HEK293T (cell line): Measurements from ENCODE around the gene LYPD5.
"Not testable (repeated sequence)": the region's sequence is repeated elsewhere in the genome, so short reads cannot be mapped to it uniquely, and the experiment has no call there.

Source experiments
- CTCF ChIA-PET: fragments of 350-600 bp; formaldehyde crosslinking; extraction: SDS; loops from one replicate; lab custom pipeline; 2021; ENCODE audit warnings: antibody characterized with exemption, inconsistent platforms; lab: Yijun Ruan, JAX
- POLR2A ChIA-PET: fragments of 350-600 bp; formaldehyde crosslinking; extraction: SDS; loops from one replicate; lab custom pipeline; 2020; ENCODE audit warnings: antibody characterized with exemption, inconsistent platforms; lab: Yijun Ruan, JAX
- DNase-seq: peaks from one replicate; pipeline ENCODE4 v3.0.0; 2012; ENCODE audit warnings: mixed read lengths; ENCODE audit errors: extremely low spot score
- ARNT ChIP-seq: fragments of 450-650 bp; IDR thresholded peaks from 2 replicates; pipeline ENCODE4 v1.6.1; 2017; ENCODE audit warnings: mild to moderate bottlenecking
- BHLHE40 ChIP-seq: fragments of 450-650 bp; IDR thresholded peaks from 2 replicates; pipeline ENCODE4 v1.6.1; 2016; ENCODE audit warnings: mild to moderate bottlenecking, moderate library complexity, borderline replicate concordance
- CTBP1 ChIP-seq: fragments of 450-650 bp; IDR thresholded peaks from 2 replicates; pipeline ENCODE4 v1.6.1; 2016; ENCODE audit warnings: borderline replicate concordance
- ELF4 ChIP-seq: fragments of 450-650 bp; IDR thresholded peaks from 2 replicates; pipeline ENCODE4 v1.6.1; 2017; ENCODE audit warnings: antibody characterized with exemption
- FOXA1 ChIP-seq: fragments of 450-650 bp; IDR thresholded peaks from 2 replicates; pipeline ENCODE4 v1.6.1; 2016; ENCODE audit warnings: mild to moderate bottlenecking
- FOXK2 ChIP-seq: fragments of 450-650 bp; IDR thresholded peaks from 2 replicates; pipeline ENCODE4 v1.6.1; 2016; ENCODE audit warnings: mild to moderate bottlenecking
- FOXM1 ChIP-seq: fragments of 450-650 bp; IDR thresholded peaks from 2 replicates; pipeline ENCODE4 v1.6.1; 2017; ENCODE audit warnings: mild to moderate bottlenecking, borderline replicate concordance
- HDGF ChIP-seq: fragments of 450-650 bp; IDR thresholded peaks from 2 replicates; pipeline ENCODE4 v1.6.1; 2017; ENCODE audit warnings: antibody characterized with exemption, borderline replicate concordance
- L3MBTL2 ChIP-seq: fragments of 450-650 bp; conservative IDR thresholded peaks from 2 replicates; pipeline ENCODE4 v1.6.1; 2016; ENCODE audit warnings: mild to moderate bottlenecking
- LEF1 ChIP-seq: fragments of 450-650 bp; IDR thresholded peaks from 2 replicates; pipeline ENCODE4 v1.6.1; 2017; ENCODE audit warnings: mild to moderate bottlenecking, borderline replicate concordance
- NFRKB ChIP-seq: fragments of 450-650 bp; IDR thresholded peaks from 2 replicates; pipeline ENCODE4 v1.6.1; 2016; ENCODE audit warnings: mild to moderate bottlenecking, moderate library complexity
- PKNOX1 ChIP-seq: fragments of 450-650 bp; IDR thresholded peaks from 2 replicates; pipeline ENCODE4 v1.6.1; 2016
- SP1 ChIP-seq: fragments of 450-650 bp; IDR thresholded peaks from 2 replicates; pipeline ENCODE4 v1.6.1; 2017
- SUZ12 ChIP-seq: fragments of 450-650 bp; IDR thresholded peaks from 2 replicates; pipeline ENCODE4 v1.6.1; 2016; ENCODE audit warnings: mild to moderate bottlenecking
- TARDBP ChIP-seq: fragments of 450-650 bp; IDR thresholded peaks from 2 replicates; pipeline ENCODE4 v1.6.1; 2016
- ZNF384 ChIP-seq: fragments of 450-650 bp; IDR thresholded peaks from 2 replicates; pipeline ENCODE4 v1.6.1; 2016

Gene LYPD5

GRCh38 chr19:43779820-43780219 is 22.4 kb downstream of the LYPD5 start:
- ChIA-PET POLR2A (interaction anchor here (0.9 kb wide), 1 partner anchor 47 kb away, joined by 3 read pairs; the partner anchor contains the start of gene ZNF283), CTCF (interaction anchor here (0.6 to 1.1 kb wide), 3 partner anchors 35 to 180 kb away, joined by 3 to 6 read pairs (median 4); no protein-coding TSS in a partner anchor)
- TF ChIP-seq LEF1 (no peak), L3MBTL2 (no peak), HDGF (no peak), SUZ12 (no peak)
- no peak for DNase-seq

DNA sequence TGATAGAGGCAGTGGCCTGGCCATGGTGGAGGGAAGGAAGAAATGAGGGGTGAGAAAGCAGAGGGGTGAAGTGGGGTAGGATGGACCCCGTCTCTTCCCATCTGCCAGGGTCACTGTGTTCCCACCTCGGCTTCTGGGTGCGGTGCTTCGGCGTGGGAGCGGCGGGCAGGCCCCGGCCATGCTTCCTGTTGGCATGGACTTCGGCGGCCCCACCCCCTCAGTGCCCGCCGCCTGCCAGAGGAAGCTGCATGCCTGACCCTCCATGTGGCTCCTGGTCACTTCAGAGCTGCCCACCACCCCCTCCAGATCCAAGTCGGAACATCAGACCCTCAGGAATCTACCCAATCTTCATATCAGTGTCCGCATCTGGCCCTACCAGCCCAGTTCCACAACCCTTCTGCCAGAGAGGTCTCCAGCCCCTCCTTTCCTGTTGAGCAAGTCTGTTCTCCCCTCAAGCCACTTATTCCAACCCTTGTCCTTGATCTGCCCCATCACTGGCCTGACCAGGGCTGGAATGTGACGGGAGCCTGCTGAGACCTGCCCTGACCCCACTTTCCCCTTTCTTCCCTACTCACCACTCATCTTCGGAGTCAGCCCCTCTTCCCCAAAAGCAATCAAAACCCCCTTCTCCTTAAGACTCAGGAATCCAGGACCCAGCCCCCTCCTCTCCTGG is 23.0 kb downstream of the LYPD5 start:
- TF ChIP-seq LEF1: no peak
- TF ChIP-seq ZNF384: no peak
- TF ChIP-seq PKNOX1: no peak
- no peak for TF ChIP-seq HDGF
- no peak for TF ChIP-seq FOXK2
- no peak for TF ChIP-seq FOXM1
- no peak for TF ChIP-seq BHLHE40
- no peak for TF ChIP-seq ELF4
- TF ChIP-seq ARNT: no peak
- TF ChIP-seq L3MBTL2: no peak
- no peak for TF ChIP-seq NFRKB
- TF ChIP-seq FOXA1: no peak
- no peak for TF ChIP-seq CTBP1
- no peak for TF ChIP-seq TARDBP
- ChIA-PET POLR2A (no interaction called here), CTCF (interaction anchor here (0.6 to 1.1 kb wide), 4 partner anchors 13 to 180 kb away, joined by 3 to 6 read pairs (median 4); no protein-coding TSS in a partner anchor)
- no peak for DNase-seq

DNA sequence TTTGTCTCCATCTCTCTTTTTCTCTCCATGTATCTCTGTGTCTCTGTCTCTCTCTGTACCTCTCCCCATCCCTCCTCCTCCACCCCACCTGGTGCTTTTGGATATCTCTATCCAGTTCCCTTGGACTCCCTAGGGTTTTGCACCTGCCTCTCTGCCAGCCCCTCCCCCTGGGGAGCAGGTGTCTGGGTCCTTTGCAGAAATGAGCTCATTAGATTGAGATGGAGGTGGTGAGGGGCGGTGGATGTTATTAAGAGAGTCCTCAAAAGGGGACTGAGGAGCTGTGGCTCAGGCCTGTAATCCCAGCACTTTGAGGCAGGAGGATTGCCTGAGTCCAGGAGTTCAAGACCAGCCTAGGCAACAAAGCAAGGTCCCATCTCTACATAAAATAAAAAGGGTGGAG is 23.6 kb downstream of the LYPD5 start:
- ChIA-PET CTCF (interaction anchor here (0.6 to 1.7 kb wide), 3 partner anchors 12 to 993 kb away, joined by 3 to 5 read pairs (median 4); no protein-coding TSS in a partner anchor), POLR2A (interaction anchor here (1.3 kb wide), 1 partner anchor 24 kb away, joined by 3 read pairs; the partner anchor contains the start of gene SMG9)
- no peak for TF ChIP-seq L3MBTL2
- no peak for TF ChIP-seq ELF4
- TF ChIP-seq NFRKB: no peak
- TF ChIP-seq TARDBP: no peak
- TF ChIP-seq ZNF384: no peak
- no peak for TF ChIP-seq CTBP1
- TF ChIP-seq HDGF: no peak
- TF ChIP-seq SUZ12: no peak
- no peak for TF ChIP-seq ARNT
- no peak for TF ChIP-seq FOXM1
- TF ChIP-seq PKNOX1: no peak
- no peak for TF ChIP-seq LEF1
- TF ChIP-seq FOXA1: no peak
- no peak for TF ChIP-seq SP1
- TF ChIP-seq BHLHE40: no peak
- DNase-seq: no peak

- POLR2A ChIA-PET: interaction anchor here (0.6 to 1.3 kb wide), 2 partner anchors 22 to 25 kb away, joined by 3 read pairs; partner anchors contain the start of gene SMG9
- CTCF ChIA-PET: interaction anchor here (1.7 to 3.5 kb wide), 2 partner anchors 12 to 14 kb away, joined by 4 to 18 read pairs; no protein-coding TSS in a partner anchor
- no peak for DNase-seq
- TF ChIP-seq SUZ12: no peak
- no peak for TF ChIP-seq CTBP1
- TF ChIP-seq FOXA1: no peak
These were observed 25.0 kb downstream of the LYPD5 start for GRCh38 chr19:43777163-43777695.

- POLR2A ChIA-PET: no interaction called here
- no peak for DNase-seq
- no peak for TF ChIP-seq ZNF384
- no peak for TF ChIP-seq FOXM1
- no peak for TF ChIP-seq L3MBTL2
- no peak for TF ChIP-seq SP1
- TF ChIP-seq HDGF: no peak
- no peak for TF ChIP-seq SUZ12
- CTCF ChIA-PET: interaction anchor here (0.6 to 3.5 kb wide), 2 partner anchors 11 to 25 kb away, joined by 4 to 18 read pairs; no protein-coding TSS in a partner anchor
These were observed 26.0 kb downstream of the LYPD5 start for GRCh38 chr19:43776286-43776685.

- CTCF ChIA-PET: interaction anchor here (0.5 to 3.5 kb wide), 3 partner anchors 10 to 70 kb away, joined by 3 to 18 read pairs (median 3); no protein-coding TSS in a partner anchor
- POLR2A ChIA-PET: no interaction called here
- no peak for DNase-seq
- TF ChIP-seq ZNF384 (no peak), HDGF (no peak), LEF1 (no peak), SUZ12 (no peak), NFRKB (no peak), TARDBP (no peak), FOXK2 (no peak)
These were observed 26.9 kb downstream of the LYPD5 start for GRCh38 chr19:43775299-43775890.

DNA sequence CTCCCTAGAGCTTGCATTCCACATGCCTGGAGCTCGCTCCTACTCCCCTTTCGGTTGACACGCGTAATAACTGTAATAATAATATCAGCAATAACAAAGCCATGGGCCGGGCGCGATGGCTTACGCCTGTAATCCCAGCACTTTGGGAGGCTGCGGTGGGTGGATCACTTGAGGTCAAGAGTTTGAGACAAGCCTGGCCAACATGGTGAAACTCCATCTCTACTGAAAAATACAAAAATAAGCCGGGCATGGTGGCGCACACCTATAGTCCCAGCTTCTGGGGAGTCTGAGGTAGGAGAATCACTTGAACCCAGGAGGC is 27.3 kb downstream of the LYPD5 start:
- POLR2A ChIA-PET, DNase-seq: not testable (repeated sequence)
- CTCF ChIA-PET: interaction anchor here (0.7 to 3.5 kb wide), 2 partner anchors 9 to 29 kb away, joined by 3 to 18 read pairs; no protein-coding TSS in a partner anchor
